ENCODE data around the gene KCNG2.

Gene KCNG2

DNA sequence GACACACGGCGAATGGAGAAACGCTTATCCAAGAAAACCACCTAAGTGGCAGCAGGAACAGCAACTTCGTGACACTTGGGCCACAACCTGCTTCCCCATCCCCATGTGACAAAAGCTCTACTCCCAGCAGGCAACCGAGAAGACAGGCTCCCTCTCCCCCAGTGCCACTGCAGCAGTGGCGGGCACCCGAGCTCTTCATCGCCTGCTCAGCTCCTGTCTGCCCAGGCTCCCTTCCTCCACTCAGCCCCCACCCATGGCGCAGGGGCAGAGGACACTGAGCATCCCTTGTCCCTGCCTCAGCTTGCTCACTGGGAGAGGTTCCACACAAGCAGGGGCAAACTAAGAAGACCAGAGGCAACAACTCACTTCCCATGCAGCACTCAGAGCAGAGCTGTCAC, 130.8 kb downstream of the KCNG2 start:
- DNase-seq: no peak

DNA sequence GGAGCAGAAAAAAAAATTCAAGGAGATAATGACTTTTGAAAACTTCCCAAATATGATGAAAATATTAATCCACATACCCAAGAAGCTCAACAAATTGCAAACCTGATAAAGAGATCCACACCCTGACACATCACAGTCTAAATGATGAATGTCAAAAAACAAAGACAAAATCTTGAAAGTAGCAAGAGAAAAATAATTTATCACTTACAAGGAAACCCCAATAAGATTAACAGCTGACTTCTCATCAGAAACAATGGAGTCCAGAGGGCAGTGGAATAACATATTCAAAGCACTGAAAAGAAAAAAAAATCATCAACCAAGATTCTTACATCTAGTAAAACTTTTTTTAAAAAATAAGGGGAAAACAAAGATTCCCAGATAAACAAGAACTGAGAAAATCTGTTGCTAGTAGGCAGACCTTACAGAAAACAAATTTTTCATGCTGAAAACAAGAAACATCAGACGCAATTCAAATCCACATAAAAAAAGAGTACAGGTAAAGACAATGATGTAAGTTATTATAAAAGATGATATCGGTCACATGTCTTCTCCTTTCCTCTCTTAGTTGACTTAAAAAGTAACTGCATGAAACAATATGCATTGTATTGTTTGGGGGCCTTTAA, 132.4 kb downstream of the KCNG2 start:
- DNase-seq: peak; percentile 34 to 44

DNA sequence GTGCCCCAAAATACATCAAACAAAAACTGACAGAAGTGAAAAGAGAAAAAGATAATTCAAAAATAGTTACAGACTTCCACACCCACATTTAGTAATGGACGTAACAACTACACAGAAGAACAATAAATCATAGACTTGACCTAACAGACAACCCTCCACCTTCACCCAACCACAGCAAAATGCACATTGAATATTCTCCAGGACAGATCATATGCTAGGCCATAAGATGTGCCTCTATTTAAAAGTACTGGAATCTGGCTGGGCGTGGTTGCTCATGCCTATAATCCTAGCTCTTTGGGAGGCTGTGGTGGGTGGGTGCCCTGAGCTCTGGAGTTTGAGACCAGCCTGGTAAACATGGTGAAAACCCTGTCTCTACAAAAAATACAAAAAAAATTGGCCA, 133.7 kb downstream of the KCNG2 start:
- no peak for DNase-seq

DNA sequence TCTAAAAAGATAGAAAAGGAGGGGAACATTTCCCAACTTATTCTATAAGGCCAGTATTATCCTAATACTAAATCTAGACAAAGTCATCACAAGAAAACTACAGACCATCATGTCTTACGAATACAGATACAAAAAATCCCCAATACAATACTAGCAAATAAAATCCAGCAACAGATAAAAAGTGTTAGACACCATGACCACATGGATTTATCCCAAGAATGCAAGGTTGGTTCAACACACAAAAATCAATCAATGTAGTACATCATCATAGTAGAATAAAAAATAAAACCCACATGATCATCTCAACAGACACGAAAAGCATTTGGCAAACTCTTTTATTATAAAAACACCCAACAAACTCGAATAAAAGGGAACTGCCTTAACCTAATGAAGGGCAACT, 135.2 kb downstream of the KCNG2 start:
- DNase-seq: no peak

DNA sequence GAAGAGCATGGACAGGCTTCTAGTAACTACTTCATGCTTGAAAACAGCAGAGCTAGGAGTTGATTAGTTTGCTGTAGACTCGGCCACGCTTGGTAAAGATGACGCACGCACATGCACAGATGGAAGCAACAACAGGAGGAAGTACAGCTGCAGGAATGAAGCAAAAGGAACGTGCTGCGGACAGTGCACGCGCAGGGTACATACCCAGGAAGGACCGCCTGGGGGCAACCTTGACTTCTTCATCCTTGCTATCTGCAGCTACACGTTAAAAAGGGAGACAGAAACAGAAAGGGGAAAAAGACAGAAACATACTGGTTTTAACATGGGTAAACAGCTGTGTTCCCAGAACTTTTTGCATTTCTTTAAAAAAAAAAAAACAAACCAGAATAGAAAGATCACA, 136.0 kb downstream of the KCNG2 start:
- DNase-seq: peak; percentile 97 to 98

DNA sequence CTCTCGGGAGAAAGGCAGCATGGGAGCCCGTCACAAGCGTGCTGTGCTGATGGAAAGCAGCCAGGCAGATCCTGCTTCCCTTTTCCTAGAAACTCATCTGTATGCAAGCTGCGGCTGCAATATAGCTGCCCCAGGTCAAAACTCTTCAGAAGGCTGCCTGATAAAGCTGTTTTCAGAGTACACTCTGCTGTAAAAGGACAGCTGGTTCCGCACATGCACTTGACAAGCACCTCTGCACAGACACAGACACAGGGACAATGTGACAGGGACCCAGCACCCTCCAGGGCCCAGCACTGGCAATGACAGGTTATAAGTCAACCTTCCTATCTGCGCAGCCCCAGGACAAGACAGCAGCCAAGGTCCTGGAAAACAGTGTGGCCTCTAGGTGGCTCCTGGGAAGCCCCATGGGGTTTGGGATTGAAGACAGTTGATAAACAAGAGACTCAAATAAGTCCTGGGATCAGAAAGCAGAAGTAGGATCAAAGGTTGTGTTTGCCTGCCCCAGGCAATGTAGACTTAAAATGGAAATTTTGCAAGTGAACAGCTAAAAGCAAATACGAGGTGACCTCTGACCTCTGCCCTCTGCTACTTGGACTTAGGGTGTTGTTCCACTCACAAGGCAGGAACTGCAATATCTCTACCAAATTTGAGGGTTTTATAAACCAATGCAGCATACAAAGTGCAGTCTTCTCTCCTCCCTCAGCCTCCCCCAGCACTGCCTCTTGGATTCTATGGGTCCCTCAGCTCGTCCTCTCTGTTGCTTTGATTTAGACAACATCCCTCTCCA, 136.8 kb downstream of the KCNG2 start:
- peak; percentile 62 to 70 for DNase-seq

DNA sequence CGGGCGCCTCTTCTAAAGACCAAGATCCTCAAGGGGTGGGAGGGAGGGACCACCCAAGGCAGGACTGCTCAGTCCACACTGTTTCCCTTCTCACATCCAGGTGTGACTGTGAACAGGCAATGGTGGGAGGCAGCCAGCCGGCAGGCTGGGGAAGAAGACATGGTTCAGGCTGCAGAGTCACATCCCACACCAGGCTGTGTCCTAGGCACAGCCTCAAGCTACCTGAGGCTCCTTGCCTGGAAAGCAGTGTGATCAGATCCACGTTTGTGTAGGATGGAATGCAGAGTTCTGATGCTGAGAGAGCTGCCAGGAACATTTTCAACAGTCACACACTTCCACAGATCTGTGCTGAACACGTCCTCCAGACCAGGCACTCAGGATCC, 137.4 kb downstream of the KCNG2 start:
- DNase-seq: no peak

DNA sequence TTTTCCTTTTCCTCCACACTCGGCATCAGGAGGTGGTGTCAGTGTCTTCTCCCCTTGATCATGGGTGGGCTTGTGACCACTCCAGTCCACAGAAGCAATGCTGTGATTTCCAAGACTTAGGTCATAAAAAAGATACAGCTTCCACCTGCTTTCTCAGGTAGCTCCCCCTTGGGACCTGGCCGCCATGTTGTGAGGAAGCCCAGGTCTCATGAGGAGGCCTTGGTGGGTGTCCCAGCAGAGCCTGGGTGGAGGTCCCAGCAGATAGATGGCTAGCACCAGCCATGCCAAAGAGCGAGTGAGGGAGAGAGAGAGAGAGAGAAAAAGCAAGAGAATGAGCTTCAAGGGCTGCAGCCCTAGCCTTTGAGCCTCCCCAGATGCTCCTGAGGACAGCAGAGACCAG, 137.8 kb downstream of the KCNG2 start:
- no peak for DNase-seq

DNA sequence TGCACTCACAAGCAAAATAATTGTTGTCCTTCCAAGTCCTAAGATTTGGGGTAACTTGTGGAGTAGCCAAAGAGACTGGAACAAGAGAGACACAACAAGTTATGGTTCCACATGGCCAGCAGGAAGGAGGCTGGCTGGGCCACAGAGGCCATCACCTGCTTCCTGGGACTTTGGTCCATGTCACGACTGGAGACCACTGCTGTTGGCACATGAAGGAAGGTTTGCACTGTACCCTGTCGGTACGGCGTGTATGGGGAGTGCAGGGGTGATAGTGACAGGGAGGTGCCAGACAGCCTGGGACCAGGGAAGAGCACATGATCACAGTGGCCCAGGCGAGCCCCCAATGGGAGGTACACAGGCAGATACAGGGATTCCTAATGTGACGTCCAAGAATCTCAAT, 138.2 kb downstream of the KCNG2 start:
- no peak for DNase-seq

DNA sequence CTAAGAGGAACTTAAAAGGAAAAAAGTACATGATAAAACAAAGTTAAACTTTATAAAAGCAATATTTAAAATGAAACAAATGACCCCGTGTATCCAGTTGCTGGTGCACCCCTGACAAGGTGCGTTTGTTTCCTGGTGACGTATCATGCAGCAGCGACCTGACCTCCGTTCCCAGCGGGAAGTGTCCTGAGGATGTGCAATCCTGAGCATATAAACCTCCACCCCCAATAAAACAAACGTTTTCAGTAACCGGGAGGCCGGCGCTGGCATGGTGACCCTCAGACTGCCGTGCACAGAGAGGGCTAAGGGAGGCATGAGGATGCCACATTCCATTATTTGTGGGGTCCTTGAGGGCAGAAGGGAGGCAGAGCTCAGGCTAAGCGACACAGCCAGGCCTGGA, 138.9 kb downstream of the KCNG2 start:
- no peak for DNase-seq

DNA sequence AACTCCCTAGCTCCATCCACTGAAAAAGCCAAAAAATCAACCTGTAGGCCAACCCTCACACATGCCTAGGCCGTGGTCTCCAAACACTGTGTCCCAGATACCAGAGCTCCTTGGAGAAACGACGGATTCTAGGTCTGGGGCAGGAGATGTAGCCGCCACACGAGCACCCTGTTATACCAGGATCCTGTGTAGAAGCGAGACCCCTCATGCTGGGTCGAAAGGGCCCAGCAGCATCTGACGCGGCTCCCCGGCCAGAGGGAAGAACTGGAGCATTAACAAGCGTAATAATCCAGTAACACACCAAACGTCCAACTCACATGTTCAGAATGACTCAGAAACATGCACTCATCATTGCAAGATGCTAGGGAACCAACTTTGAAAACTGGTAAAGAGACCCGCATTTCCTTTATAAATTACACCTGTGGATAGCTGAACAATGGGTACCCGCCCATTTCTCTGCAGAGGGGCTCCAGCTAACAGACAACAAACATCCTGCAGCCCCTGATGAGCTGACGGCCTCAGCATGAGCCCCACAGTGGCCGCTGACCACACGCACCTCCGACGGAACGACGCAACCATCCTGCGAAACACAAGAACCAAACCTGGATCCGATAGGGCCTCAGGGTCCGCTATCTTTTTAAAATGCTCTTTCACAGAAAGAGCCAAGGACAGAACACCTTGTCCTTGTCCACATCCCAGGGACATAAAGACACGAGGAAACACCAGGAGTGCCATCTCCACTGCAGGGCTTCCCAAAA, 139.5 kb downstream of the KCNG2 start:
- no peak for DNase-seq

DNA sequence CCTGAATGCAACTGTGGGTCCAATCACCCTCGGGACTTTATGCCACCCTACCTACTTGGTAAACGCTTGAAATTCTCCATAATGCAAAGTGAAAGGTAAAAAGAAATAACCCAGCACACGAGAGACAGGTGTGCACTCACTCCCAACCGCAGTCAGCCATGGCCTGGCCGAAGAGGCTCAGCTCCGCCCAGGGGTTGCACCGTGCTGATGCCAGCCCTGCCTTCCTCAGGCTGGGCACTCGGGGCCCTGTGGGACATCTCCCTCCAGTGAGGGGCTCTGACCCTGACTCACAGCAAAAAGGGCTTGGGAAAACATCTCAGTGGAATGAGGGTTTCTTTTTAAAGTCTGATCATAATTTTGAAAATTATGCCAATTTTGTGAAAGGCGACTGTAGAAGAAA, 140.5 kb downstream of the KCNG2 start:
- DNase-seq: no peak

DNA sequence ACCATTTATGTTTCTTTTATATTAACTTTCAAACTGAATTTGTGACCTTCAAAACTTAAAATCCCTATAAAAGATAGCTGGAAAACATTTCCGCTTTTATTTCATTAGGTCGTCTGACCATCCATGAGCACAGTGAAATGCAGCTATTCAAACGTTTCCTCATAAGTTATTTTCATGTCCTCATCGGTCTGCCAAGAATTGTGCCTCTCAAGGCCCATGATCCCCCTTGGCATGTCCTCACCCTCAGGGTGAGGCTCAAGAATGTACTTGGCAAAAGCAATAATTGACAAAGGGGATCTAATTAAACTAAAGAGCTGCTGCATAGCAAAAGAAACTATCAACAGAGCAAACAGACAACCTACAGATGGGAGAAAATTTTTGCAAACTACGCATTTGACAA, 141.4 kb downstream of the KCNG2 start:
- DNase-seq: no peak

DNA sequence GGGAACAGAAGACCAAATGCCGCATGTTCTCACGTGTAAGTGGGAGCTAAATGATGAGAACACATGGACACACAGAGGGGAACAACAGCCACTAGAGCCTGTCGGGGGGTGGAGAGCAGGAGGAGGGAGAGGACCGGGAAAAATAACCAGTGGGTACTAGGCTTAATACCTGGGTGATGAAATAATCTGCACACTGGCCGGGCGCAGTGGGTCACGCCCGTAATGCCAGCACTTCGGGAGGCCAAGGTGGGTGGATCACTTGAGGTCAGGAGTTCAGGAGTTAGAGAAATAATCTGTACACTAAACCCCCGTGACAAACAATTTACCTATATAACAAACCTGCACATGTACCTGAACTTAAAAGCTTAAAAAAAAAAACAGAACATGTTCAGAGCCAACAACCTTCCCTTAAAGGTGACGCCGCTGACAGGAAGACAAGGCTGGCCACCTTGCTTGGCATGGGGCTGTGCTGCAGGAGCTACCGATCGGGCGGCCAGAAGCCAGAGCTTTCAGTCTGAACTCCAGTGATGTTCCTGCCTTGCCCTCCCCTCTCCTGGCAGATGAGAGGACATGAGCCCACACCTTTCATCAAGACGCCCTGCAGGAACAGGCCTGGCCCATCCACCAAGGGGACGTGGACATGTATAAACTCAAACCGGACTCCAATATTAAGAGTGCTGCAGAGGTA, 142.5 kb downstream of the KCNG2 start:
- DNase-seq: no peak

DNA sequence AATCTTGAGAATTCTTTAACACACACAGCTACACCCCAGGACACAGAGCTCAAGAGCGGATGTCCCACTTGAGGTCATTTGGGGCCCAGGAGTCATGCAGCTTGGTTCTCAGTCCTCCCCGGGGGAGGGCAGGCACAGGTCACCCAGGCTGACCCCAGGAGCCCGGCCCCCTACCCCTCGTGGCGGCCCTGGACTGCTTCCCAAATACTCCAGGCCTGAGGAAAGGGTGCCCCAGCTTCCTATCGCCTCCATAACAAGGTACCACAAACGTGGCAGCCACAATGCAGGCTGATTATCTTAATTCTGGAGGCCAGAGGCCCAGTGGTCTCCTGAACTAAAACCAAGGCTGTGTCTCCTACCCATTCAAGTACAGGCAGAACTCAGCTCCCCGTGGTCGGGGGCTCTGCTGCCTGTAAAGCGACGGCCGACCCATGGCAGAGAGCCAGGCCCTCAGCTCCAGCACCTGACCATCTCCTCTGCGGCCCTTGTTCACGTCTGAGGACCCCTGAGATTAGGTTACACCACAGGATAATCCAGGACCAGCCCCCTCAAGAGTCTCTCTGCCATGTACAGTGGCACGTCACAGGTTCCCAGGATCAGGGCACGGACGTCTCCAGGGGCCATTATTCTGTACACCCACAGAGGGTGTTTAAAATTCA, 143.2 kb downstream of the KCNG2 start:
- no peak for DNase-seq

DNA sequence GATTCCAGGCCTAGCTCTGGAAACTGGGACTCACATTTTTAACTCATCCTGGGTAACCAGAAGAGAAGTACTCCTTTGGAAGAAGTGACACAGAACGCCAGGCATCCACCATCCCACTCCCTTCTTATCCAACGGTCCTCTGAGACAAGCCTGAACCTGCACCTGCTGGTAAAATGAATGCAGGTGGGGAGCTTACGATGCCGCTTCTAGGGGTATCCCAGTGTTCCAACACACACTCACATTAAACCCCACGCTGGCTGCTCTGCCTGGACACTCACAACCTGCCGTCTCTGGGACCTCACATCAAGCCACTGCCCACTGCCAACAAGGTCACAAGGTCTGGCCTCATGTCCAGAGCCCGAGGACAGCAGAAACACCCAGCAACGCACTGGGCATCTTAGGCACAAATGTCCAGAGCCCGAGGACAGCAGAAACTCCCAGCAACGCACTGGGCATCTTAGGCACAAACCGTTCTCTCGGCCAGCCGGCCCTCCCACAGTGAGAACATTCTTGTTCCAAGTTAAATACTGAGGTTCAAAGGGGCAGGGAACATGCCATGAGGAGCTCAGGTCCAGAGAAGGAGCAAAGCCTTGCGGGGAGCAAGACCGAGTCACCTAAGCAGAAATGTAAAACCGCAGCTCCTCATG, 143.9 kb downstream of the KCNG2 start:
- DNase-seq: no peak

DNA sequence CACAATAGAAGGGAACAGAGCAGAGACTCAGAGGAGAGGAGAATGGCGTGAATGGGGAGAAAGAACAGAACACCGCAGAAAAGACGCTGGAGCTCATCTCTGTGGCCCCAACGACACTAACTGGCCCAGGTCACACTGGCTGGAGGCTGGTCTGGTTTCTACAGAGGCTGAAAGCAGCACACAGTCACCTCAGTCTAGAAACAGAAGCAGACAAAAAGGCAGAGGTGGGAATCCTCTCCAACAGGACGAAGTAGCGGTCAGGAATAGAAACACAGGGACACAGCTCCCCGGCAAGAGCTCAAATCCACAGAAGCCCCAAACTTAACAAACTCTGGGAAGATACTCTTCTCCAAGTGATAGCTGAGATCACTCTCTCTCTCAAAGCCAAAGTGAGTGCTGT, 144.5 kb downstream of the KCNG2 start:
- DNase-seq: no peak

DNA sequence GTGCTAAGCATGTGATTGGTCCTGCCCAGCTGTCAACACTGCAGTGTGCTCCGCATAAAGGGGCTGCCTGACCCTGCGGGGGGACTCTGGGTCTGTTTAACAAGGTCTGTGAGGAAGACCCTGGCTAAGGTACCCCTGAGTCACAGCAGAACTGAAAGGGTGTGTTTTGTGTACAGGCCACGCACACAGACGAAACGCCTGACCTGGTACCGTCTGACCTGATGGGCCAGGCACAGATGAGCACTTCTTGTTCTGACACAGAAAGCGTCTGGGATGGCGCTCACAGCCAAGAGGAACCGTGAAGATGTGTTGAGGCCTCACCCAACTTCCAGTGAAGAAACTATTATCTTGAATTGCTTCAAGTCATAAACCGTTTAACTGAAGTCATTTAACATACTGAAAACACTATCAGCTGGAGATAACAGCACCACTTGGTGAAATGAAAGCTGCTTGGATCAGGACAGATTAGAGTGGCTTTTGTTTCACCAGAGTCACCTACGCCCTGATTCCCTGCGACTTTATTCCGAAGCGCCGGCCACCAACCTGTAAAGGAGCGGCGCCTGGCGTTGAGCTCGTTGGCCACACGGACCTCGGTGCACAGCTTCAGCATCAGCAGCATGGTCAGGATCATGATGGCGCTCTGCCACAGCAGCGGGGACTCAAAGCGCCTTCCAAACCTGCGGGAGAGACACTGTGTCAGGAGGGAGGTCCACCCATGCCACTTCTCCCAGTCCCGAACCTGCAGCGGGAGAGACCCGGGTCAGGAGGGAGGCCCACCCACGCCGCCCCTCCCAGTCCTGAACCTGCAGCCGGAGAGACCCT, 145.3 kb downstream of the KCNG2 start:
- no peak for DNase-seq

DNA sequence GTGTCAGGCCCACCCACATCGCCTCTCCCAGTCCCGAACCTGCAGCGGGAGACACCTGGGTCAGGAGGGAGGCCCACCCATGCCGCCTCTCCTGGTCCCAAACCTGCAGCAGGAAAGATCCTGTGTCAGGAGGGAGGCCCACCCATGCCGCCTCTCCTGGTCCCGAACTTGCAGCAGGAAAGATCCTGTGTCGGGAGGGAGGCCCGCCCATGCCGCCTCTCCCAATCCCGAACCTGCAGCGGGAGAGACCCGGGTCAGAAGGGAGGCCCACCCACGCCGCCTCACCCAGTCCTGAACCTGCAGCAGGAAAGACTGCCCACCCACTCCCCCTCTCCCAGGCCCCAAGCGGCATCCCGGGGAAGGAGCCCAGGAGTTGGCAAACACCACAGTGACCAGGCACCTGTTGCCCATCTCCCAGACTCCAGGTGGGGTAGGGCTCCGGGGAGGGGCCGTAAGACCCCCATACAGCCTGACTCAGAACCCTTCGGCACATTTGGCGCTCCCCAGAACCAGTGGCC, 145.9 kb downstream of the KCNG2 start:
- no peak for DNase-seq

DNA sequence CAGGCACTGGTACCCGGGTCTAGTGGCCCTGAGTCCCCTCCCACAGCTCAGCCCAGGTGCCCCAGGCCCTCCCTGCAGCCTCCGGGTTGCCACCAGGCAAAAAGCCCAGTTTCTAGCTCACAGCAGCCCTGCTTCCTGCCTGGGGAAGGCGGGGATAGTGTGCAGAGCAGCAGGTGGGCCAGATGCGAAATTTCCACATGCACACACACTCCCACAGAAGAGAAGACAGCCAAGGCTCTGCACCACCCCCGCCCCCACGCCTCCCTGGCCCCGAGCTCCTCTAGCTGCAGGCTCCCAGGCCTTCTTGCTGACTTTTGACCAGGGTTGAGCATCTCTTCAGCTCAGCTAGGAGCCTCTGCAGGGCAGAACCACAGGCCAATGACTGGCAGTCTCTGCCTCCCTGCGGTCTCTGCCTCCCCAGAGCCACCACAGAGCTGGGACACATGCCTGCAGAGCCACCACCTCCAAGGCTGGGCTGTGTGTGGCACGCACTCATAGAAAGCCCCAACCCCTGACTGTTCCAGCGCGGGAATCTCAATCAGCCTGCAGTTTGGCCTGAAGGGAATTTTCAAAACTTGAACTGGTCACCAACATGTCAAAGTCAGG, 146.5 kb downstream of the KCNG2 start:
- DNase-seq: peak; percentile 40 to 46

DNA sequence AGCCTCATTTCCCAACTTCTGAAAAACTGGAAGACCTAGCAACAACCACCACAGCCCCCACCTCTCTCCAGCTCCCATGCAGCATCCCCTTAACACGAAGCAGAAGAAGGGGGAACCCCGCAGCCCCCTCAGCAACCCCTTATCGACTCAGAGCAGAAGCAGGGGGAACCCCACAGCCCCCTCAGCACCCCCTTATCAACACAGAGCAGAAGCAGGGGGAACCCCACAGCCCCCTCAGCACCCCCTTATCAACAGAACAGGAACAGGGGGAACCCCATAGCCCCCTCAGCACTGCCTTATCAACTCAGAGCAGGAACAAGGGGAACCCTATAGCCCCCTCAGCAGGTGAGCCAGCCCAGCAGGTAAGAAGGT, 147.0 kb downstream of the KCNG2 start:
- no peak for DNase-seq
